DOHH2 (cell line): ENCODE measurements around the gene PPP1R13B.

ENCODE experiments used
- CTCF ChIP-seq: fragments of 200-600 bp; sonication (generic); IDR thresholded peaks from one replicate; pipeline ENCODE4 v1.5.1; 2014; ENCODE audit warnings: antibody characterized with exemption, mild to moderate bottlenecking, low read depth, low read length; ENCODE audit not compliant: poor library complexity, severe bottlenecking
- EZH2phosphoT487 ChIP-seq: fragments of 200-600 bp; sonication (generic); IDR thresholded peaks from 2 replicates; pipeline ENCODE4 v1.6.1; 2017; ENCODE audit warnings: borderline replicate concordance, mild to moderate bottlenecking, antibody characterized with exemption, low read length, moderate library complexity, mixed read lengths

DNA sequence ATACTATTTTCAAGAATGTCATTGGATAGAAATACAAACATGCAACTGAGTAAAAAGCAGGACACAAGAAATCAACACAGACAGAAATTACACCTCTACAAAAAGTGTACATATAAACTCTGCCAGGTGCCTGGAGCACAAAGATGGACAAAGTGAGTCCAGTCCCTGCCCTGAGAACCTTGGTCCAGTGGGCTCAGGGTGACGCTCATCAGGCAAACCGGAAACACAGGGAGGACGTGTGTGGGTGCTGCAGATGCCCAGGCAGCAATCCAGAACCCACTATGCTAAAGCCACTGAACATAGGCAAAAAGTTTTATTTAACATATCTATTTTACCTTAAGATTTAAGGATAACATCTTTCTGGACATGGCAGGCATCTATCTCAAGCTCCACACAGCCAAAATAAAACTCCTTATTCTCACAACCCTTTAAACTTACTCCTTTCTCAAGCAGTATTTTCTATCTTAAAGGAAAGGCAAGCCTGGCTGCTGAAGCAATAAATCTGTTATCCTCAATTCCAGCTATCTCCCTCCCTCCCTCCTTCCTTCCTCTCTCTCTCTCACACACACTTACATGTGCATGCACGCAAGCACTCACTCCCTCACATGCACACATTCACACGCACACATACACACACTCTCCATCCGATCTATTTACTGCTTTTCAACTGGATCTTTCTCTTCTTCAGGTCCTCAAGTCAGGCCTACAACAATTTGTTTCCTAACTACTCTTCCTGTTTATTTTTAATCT, 10.2 kb downstream of the PPP1R13B start:
- TF ChIP-seq CTCF (no peak), EZH2phosphoT487 (no peak)
